Activated gamma-delta T cell treated with anti-CD3 and anti-CD28 coated beads, Interleukin-2, amount 50 U/mL, for 16 hours (primary cell): Measurements from ENCODE around the gene VPS37C.
"Not testable (repeated sequence)": the region's sequence is repeated elsewhere in the genome, so short reads cannot be mapped to it uniquely, and the experiment has no call there.

ENCODE experiments used
- DNase-seq: peaks from one replicate; pipeline ENCODE4 v3.0.0-alpha.2; 2020; ENCODE audit warnings: low read depth

Gene VPS37C

GRCh38 chr11:61116426-61117167 is 44.6 kb downstream of the VPS37C start:
- DNase-seq: no peak

- no peak for DNase-seq
Measured at GRCh38 chr11:61115498-61116224, 45.6 kb downstream of the VPS37C start.

GRCh38 chr11:61114913-61115312 is 46.3 kb downstream of the VPS37C start:
- DNase-seq: no peak

GRCh38 chr11:61113201-61113600 is 48.0 kb downstream of the VPS37C start:
- no peak for DNase-seq

GRCh38 chr11:61112575-61112974 is 48.7 kb downstream of the VPS37C start:
- no peak for DNase-seq

- DNase-seq: no peak
Measured at GRCh38 chr11:61111786-61112517, 49.3 kb downstream of the VPS37C start.

GRCh38 chr11:61111050-61111435 is 50.2 kb downstream of the VPS37C start:
- DNase-seq: no peak

- no peak for DNase-seq
Measured at GRCh38 chr11:61110255-61111049, 50.8 kb downstream of the VPS37C start.

GRCh38 chr11:61109671-61110070 is 51.6 kb downstream of the VPS37C start:
- DNase-seq: no peak

- DNase-seq: no peak
Measured at GRCh38 chr11:61108847-61109585, 52.2 kb downstream of the VPS37C start.

- no peak for DNase-seq
Measured at GRCh38 chr11:61107888-61108287, 53.3 kb downstream of the VPS37C start.

- DNase-seq: no peak
Measured at GRCh38 chr11:61106894-61107470, 54.2 kb downstream of the VPS37C start.

GRCh38 chr11:61106296-61106695 is 54.9 kb downstream of the VPS37C start:
- DNase-seq: no peak

- DNase-seq: no peak
Measured at GRCh38 chr11:61104963-61105362, 56.3 kb downstream of the VPS37C start.

GRCh38 chr11:61103851-61104423 is 57.3 kb downstream of the VPS37C start:
- no peak for DNase-seq

- no peak for DNase-seq
Measured at GRCh38 chr11:61102667-61103571, 58.3 kb downstream of the VPS37C start.

- no peak for DNase-seq
Measured at GRCh38 chr11:61098778-61099177, 62.4 kb downstream of the VPS37C start.

GRCh38 chr11:61098261-61098660 is 63.0 kb downstream of the VPS37C start:
- DNase-seq: not testable (repeated sequence)

GRCh38 chr11:61095021-61095420 is 66.2 kb downstream of the VPS37C start:
- no peak for DNase-seq

GRCh38 chr11:61094167-61094566 is 67.1 kb downstream of the VPS37C start:
- not testable (repeated sequence) for DNase-seq
